ENCODE measurements around the gene PRKG1. TPM values are rescaled to one million over a fixed set of nuclear protein-coding genes. Genes with fewer than 3 reads are reported as not detected.

The PRKG1 gene
- total and polyA plus RNA-seq, 2 donors from 2014 or later = 3.6 to 14.8 TPM

DNA sequence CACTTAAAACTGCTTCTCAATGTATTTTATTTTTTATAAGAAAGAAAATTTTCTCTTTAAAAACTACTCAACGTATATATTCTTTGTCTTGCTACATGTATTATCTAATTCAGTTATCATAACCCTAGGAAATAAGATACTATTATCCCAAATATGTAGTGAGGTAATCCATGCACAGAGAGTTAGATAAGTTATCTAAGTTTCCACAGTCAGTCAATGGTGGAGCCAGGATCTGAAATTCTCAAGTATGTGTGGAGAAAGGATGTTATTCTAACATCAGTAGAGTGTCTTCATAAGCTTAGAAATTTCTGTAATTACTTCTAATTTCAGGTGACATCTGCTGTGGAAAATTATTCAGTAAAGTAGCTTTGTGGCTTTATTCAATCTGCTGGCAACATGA is 385.2 kb downstream of the PRKG1 start:
- intact Hi-C loops (cut with DNase I) = no loop called here
- Histone ChIP-seq H3K4me1 (ENCODE audit: control insufficient read depth in 2 of 3, insufficient read depth in 2 of 3, low read depth in 1 of 3, low read length in 3 of 3) (no peaks in the 10 kb centered on the region), H3K4me3 (ENCODE audit: low read length in 3 of 3) (no peak overlapping the region), H3K9ac (ENCODE audit: low read length in 3 of 3) (no peak overlapping the region), H3K9me3 (ENCODE audit: control insufficient read depth in 2 of 3, insufficient read depth in 1 of 3, low read length in 3 of 3) (no peaks in the 10 kb centered on the region), H3K27me3 (ENCODE audit: control insufficient read depth, insufficient read depth, low read length) (no peaks in the 10 kb centered on the region), H3K36me3 (ENCODE audit: control insufficient read depth in 2 of 3, insufficient read depth in 3 of 3, low read length in 3 of 3) (no peaks in the 10 kb centered on the region), H3K27ac (ENCODE audit: low read depth in 2 of 2, low read length in 2 of 2) (no peak overlapping the region)
- TF ChIP-seq, protein P1, sequence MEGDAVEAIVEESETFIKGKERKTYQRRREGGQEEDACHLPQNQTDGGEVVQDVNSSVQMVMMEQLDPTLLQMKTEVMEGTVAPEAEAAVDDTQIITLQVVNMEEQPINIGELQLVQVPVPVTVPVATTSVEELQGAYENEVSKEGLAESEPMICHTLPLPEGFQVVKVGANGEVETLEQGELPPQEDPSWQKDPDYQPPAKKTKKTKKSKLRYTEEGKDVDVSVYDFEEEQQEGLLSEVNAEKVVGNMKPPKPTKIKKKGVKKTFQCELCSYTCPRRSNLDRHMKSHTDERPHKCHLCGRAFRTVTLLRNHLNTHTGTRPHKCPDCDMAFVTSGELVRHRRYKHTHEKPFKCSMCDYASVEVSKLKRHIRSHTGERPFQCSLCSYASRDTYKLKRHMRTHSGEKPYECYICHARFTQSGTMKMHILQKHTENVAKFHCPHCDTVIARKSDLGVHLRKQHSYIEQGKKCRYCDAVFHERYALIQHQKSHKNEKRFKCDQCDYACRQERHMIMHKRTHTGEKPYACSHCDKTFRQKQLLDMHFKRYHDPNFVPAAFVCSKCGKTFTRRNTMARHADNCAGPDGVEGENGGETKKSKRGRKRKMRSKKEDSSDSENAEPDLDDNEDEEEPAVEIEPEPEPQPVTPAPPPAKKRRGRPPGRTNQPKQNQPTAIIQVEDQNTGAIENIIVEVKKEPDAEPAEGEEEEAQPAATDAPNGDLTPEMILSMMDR (IDR thresholded peaks at IDR 0.05; ENCODE audit: borderline replicate concordance, extremely low read depth, insufficient read depth) = no peak
- FAIRE-seq = no peak
- DNase-seq = no peak

GRCh38 chr10:51462076-51462779 is 387.9 kb downstream of the PRKG1 start:
- H3K27me3 ChIP-seq (ENCODE audit: control insufficient read depth, insufficient read depth, low read length) = no peaks in the 10 kb centered on the region
- DNase-seq (no peak), FAIRE-seq (no peak)
- H3K36me3 ChIP-seq (ENCODE audit: control insufficient read depth in 2 of 3, insufficient read depth in 3 of 3, low read length in 3 of 3) = no peaks in the 10 kb centered on the region
- no peak overlapping the region for H3K27ac ChIP-seq (ENCODE audit: low read depth in 2 of 2, low read length in 2 of 2)
- TF ChIP-seq, protein P1 (IDR thresholded peaks at IDR 0.05; ENCODE audit: borderline replicate concordance, extremely low read depth, insufficient read depth) = no peak
- H3K4me1 ChIP-seq (ENCODE audit: control insufficient read depth in 2 of 3, insufficient read depth in 2 of 3, low read depth in 1 of 3, low read length in 3 of 3) = no peaks in the 10 kb centered on the region
- no peaks in the 10 kb centered on the region for H3K9me3 ChIP-seq (ENCODE audit: control insufficient read depth in 2 of 3, insufficient read depth in 1 of 3, low read length in 3 of 3)
- intact Hi-C loops (cut with DNase I) = no loop called here
- no peak overlapping the region for H3K4me3 ChIP-seq (ENCODE audit: low read length in 3 of 3)
- H3K9ac ChIP-seq (ENCODE audit: low read length in 3 of 3) = no peak overlapping the region

- no peak for FAIRE-seq
- DNase-seq = no peak
- Histone ChIP-seq H3K27ac (ENCODE audit: low read depth in 2 of 2, low read length in 2 of 2) (no peak overlapping the region), H3K9me3 (ENCODE audit: control insufficient read depth in 2 of 3, insufficient read depth in 1 of 3, low read length in 3 of 3) (no peaks in the 10 kb centered on the region), H3K4me1 (ENCODE audit: control insufficient read depth in 2 of 3, insufficient read depth in 2 of 3, low read depth in 1 of 3, low read length in 3 of 3) (no peaks in the 10 kb centered on the region), H3K9ac (ENCODE audit: low read length in 3 of 3) (no peak overlapping the region), H3K27me3 (ENCODE audit: control insufficient read depth, insufficient read depth, low read length) (no peaks in the 10 kb centered on the region), H3K4me3 (ENCODE audit: low read length in 3 of 3) (no peak overlapping the region), H3K36me3 (ENCODE audit: control insufficient read depth in 2 of 3, insufficient read depth in 3 of 3, low read length in 3 of 3) (no peaks in the 10 kb centered on the region)
- intact Hi-C loops (cut with DNase I) = no loop called here
- TF ChIP-seq, protein P1 (IDR thresholded peaks at IDR 0.05; ENCODE audit: borderline replicate concordance, extremely low read depth, insufficient read depth) = no peak
These were observed 394.1 kb downstream of the PRKG1 start for GRCh38 chr10:51468424-51468823.

- TF ChIP-seq, protein P1 (IDR thresholded peaks at IDR 0.05; ENCODE audit: borderline replicate concordance, extremely low read depth, insufficient read depth) = no peak
- H3K9me3 ChIP-seq (ENCODE audit: control insufficient read depth in 2 of 3, insufficient read depth in 1 of 3, low read length in 3 of 3) = no peaks in the 10 kb centered on the region
- intact Hi-C loops (cut with DNase I) = no loop called here
- DNase-seq = no peak
- no peaks in the 10 kb centered on the region for H3K27me3 ChIP-seq (ENCODE audit: control insufficient read depth, insufficient read depth, low read length)
- no peak for FAIRE-seq
- no peak overlapping the region for H3K4me3 ChIP-seq (ENCODE audit: low read length in 3 of 3)
- no peaks in the 10 kb centered on the region for H3K4me1 ChIP-seq (ENCODE audit: control insufficient read depth in 2 of 3, insufficient read depth in 2 of 3, low read depth in 1 of 3, low read length in 3 of 3)
- H3K36me3 ChIP-seq (ENCODE audit: control insufficient read depth in 2 of 3, insufficient read depth in 3 of 3, low read length in 3 of 3) = no peaks in the 10 kb centered on the region
- no peak overlapping the region for H3K27ac ChIP-seq (ENCODE audit: low read depth in 2 of 2, low read length in 2 of 2)
- no peak overlapping the region for H3K9ac ChIP-seq (ENCODE audit: low read length in 3 of 3)
These were observed 395.4 kb downstream of the PRKG1 start for GRCh38 chr10:51469686-51470085.
